HepG2 (cell line): ENCODE results near the gene COA5. TPM values are rescaled to one million over a fixed set of nuclear protein-coding genes. Genes with fewer than 3 reads are reported as not detected.

Source experiments
- ARID2 ChIP-seq: sonication (generic); formaldehyde crosslinking; IDR thresholded peaks from 2 replicates; pipeline ENCODE4 v1.8.1; 2022; ENCODE audit warnings: mild to moderate bottlenecking, missing genetic modification reagents, borderline replicate concordance
- BRCA1 ChIP-seq: sonication (generic); formaldehyde crosslinking; IDR thresholded peaks from 2 replicates; pipeline ENCODE4 v1.4.0; 2020; ENCODE audit warnings: missing genetic modification reagents
- CHCHD3 ChIP-seq: sonication (generic); formaldehyde crosslinking; IDR thresholded peaks from 2 replicates; pipeline ENCODE4 v1.8.0; 2022; ENCODE audit warnings: mild to moderate bottlenecking, missing genetic modification reagents, moderate library complexity
- CREB3 ChIP-seq: sonication (generic); formaldehyde crosslinking; IDR thresholded peaks from 2 replicates; pipeline ENCODE4 v1.5.0; 2020; ENCODE audit warnings: missing genetic modification reagents
- KDM2A ChIP-seq: sonication (generic); formaldehyde crosslinking; IDR thresholded peaks from 2 replicates; pipeline ENCODE4 v1.4.0; 2020; ENCODE audit warnings: low read depth, missing genetic modification reagents, borderline replicate concordance
- KLF13 ChIP-seq: sonication (generic); formaldehyde crosslinking; IDR thresholded peaks from 2 replicates; pipeline ENCODE4 v1.4.0; 2020; ENCODE audit warnings: mild to moderate bottlenecking, missing genetic modification reagents
- MZF1 ChIP-seq: sonication (generic); formaldehyde crosslinking; IDR thresholded peaks from 2 replicates; pipeline ENCODE4 v1.8.1; 2023; ENCODE audit warnings: mild to moderate bottlenecking, missing genetic modification reagents, borderline replicate concordance
- NPAS2 ChIP-seq: sonication (generic); formaldehyde crosslinking; IDR thresholded peaks from 2 replicates; pipeline ENCODE4 v1.8.0; 2022; ENCODE audit warnings: mild to moderate bottlenecking, missing genetic modification reagents, borderline replicate concordance
- RCOR2 ChIP-seq: IDR thresholded peaks from 2 replicates; pipeline ENCODE4 v1.6.1; 2016; ENCODE audit warnings: missing biosample characterization, missing genetic modification reagents
- SOX6 ChIP-seq, 2 experiments: fragments of 450-650 bp in 1 of 2; sonication (generic) in 1 of 2; formaldehyde crosslinking in 1 of 2; IDR thresholded peaks; 2 replicates each; pipeline versions ENCODE4 v1.4.0 to v1.6.1; 2017 to 2020; ENCODE audit warnings: antibody characterized with exemption in 1 of 2, mild to moderate bottlenecking in 1 of 2, missing genetic modification reagents in 1 of 2
- SP5 ChIP-seq: IDR thresholded peaks from 2 replicates; pipeline ENCODE4 v1.6.1; 2016; ENCODE audit warnings: low read depth, borderline replicate concordance
- TRIM22 ChIP-seq: fragments of 450-650 bp; IDR thresholded peaks from 2 replicates; pipeline ENCODE4 v1.6.1; 2017
- YY1 ChIP-seq: IDR thresholded peaks from 2 replicates; pipeline ENCODE4 v1.6.1; 2011; ENCODE audit warnings: low read length, low read depth, moderate library complexity, mild to moderate bottlenecking; ENCODE audit not compliant: insufficient read depth, insufficient replicate concordance
- ZNF329 ChIP-seq: sonication (generic); formaldehyde crosslinking; IDR thresholded peaks from 2 replicates; pipeline ENCODE4 v1.9.0; 2021; ENCODE audit warnings: low read depth, mild to moderate bottlenecking, missing genetic modification reagents
- ZNF333 ChIP-seq: sonication (generic); formaldehyde crosslinking; IDR thresholded peaks from 2 replicates; pipeline ENCODE4 v1.4.0; 2020; ENCODE audit warnings: mild to moderate bottlenecking, missing genetic modification reagents, borderline replicate concordance
- ZNF33A ChIP-seq: sonication (generic); formaldehyde crosslinking; IDR thresholded peaks from 2 replicates; pipeline ENCODE4 v1.5.1; 2020; ENCODE audit warnings: missing genetic modification reagents, mild to moderate bottlenecking, moderate library complexity, borderline replicate concordance
- ZNF570 ChIP-seq: sonication (generic); formaldehyde crosslinking; IDR thresholded peaks from 2 replicates; pipeline ENCODE4 v1.4.0; 2020; ENCODE audit warnings: mild to moderate bottlenecking, missing genetic modification reagents, borderline replicate concordance
- ZNF576 ChIP-seq: sonication (generic); formaldehyde crosslinking; IDR thresholded peaks from 2 replicates; pipeline ENCODE4 v1.4.0; 2020; ENCODE audit warnings: mild to moderate bottlenecking, missing genetic modification reagents
- ZNF652 ChIP-seq: IDR thresholded peaks from 2 replicates; pipeline ENCODE4 v1.6.1; 2016; ENCODE audit warnings: low read depth, borderline replicate concordance
- ZNF878 ChIP-seq: sonication (generic); formaldehyde crosslinking; IDR thresholded peaks from 2 replicates; pipeline ENCODE4 v1.8.1; 2023; ENCODE audit warnings: mild to moderate bottlenecking, missing genetic modification reagents, moderate library complexity
- polyA plus RNA-seq, 8 experiments: library from polyadenylated mRNA; depleted of rRNA in 3 of 8; stranded (reverse) in 7 of 8; unstranded in 1 of 8; fragments of >200 nt; fragmentation: Illumina TruSeq in 4 of 8; extraction: Trizol in 4 of 8; gene quantifications; 2 replicates each; pipeline versions ENCODE4 v1.2.1 to v1.2.3, GENCODE V29; 2011 to 2016; ENCODE audit warnings: low read depth in 4 of 8, missing spikeins in 1 of 8, mixed read lengths in 1 of 8; ENCODE audit not compliant: insufficient read depth in 1 of 8
- total RNA-seq, 5 experiments: library from RNA; depleted of rRNA; stranded (reverse); fragments of >200 nt; fragmentation: Illumina TruSeq; extraction: Trizol; gene quantifications; 2 replicates each; pipeline ENCODE4 v1.2.3, GENCODE V29; 2016; ENCODE audit warnings: low read depth in 1 of 5
- TF ChIP-seq, protein P1 (sequence below): sonication (generic); formaldehyde crosslinking; IDR thresholded peaks from 2 replicates; pipeline ENCODE4 v1.9.0; 2021; ENCODE audit warnings: mild to moderate bottlenecking, missing genetic modification reagents

COA5 gene
- total and polyA plus RNA-seq, 2 of the 13 experiments (the other 11 are each of a cell fraction or from before 2014, with no cell fraction given), result 43.6 to 64.5 TPM

GRCh38 chr2:98607741-98608115, 584 bp downstream of the COA5 start (continued):
- no peak for TF ChIP-seq ZNF576 (CRISPR knock-in tag)
- 0 out of 2 replicates have a peak, but pooled peaks have one; percentile 24 for TF ChIP-seq ZNF878 (CRISPR knock-in tag)
- TF ChIP-seq ZNF570 (CRISPR knock-in tag), result 0 out of 2 replicates have a peak, but pooled peaks have one; percentile 3
- TF ChIP-seq RCOR2 (CRISPR knock-in tag), result no peak
- TF ChIP-seq BRCA1, result no peak
- TF ChIP-seq, protein P1, sequence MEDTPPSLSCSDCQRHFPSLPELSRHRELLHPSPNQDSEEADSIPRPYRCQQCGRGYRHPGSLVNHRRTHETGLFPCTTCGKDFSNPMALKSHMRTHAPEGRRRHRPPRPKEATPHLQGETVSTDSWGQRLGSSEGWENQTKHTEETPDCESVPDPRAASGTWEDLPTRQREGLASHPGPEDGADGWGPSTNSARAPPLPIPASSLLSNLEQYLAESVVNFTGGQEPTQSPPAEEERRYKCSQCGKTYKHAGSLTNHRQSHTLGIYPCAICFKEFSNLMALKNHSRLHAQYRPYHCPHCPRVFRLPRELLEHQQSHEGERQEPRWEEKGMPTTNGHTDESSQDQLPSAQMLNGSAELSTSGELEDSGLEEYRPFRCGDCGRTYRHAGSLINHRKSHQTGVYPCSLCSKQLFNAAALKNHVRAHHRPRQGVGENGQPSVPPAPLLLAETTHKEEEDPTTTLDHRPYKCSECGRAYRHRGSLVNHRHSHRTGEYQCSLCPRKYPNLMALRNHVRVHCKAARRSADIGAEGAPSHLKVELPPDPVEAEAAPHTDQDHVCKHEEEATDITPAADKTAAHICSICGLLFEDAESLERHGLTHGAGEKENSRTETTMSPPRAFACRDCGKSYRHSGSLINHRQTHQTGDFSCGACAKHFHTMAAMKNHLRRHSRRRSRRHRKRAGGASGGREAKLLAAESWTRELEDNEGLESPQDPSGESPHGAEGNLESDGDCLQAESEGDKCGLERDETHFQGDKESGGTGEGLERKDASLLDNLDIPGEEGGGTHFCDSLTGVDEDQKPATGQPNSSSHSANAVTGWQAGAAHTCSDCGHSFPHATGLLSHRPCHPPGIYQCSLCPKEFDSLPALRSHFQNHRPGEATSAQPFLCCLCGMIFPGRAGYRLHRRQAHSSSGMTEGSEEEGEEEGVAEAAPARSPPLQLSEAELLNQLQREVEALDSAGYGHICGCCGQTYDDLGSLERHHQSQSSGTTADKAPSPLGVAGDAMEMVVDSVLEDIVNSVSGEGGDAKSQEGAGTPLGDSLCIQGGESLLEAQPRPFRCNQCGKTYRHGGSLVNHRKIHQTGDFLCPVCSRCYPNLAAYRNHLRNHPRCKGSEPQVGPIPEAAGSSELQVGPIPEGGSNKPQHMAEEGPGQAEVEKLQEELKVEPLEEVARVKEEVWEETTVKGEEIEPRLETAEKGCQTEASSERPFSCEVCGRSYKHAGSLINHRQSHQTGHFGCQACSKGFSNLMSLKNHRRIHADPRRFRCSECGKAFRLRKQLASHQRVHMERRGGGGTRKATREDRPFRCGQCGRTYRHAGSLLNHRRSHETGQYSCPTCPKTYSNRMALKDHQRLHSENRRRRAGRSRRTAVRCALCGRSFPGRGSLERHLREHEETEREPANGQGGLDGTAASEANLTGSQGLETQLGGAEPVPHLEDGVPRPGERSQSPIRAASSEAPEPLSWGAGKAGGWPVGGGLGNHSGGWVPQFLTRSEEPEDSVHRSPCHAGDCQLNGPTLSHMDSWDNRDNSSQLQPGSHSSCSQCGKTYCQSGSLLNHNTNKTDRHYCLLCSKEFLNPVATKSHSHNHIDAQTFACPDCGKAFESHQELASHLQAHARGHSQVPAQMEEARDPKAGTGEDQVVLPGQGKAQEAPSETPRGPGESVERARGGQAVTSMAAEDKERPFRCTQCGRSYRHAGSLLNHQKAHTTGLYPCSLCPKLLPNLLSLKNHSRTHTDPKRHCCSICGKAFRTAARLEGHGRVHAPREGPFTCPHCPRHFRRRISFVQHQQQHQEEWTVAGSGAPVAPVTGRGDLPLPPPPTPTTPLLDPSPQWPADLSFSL (CRISPR knock-in tag), result no peak
- TF ChIP-seq NPAS2, result no peak
- TF ChIP-seq ZNF329 (CRISPR knock-in tag), result no peak
- TF ChIP-seq YY1, result no peak
- no peak for TF ChIP-seq ZNF652 (CRISPR knock-in tag)
- TF ChIP-seq KLF13 (CRISPR knock-in tag), result no peak
- no peak for TF ChIP-seq MZF1 (CRISPR knock-in tag)
- no peak for TF ChIP-seq SOX6 (IDR thresholded peaks at IDR 0.05)
- TF ChIP-seq SOX6 (CRISPR knock-in tag; IDR thresholded peaks at IDR 0.05), result no peak
- no peak for TF ChIP-seq SP5 (CRISPR knock-in tag)
- no peak for TF ChIP-seq TRIM22
- no peak for TF ChIP-seq ARID2 (CRISPR knock-in tag)
- 0 out of 2 replicates have a peak, but pooled peaks have one; percentile 66 for TF ChIP-seq ZNF33A (CRISPR knock-in tag)
- TF ChIP-seq ZNF333 (CRISPR knock-in tag), result no peak
- TF ChIP-seq CREB3 (CRISPR knock-in tag), result no peak
- 0 out of 2 replicates have a peak, but pooled peaks have one; percentile 0 for TF ChIP-seq CHCHD3
- TF ChIP-seq KDM2A, result no peak
